ENCODE results near the gene RGR.
"Not testable (repeated sequence)": the region's sequence is repeated elsewhere in the genome, so short reads cannot be mapped to it uniquely, and the experiment has no call there.

The RGR gene

GRCh38 chr10:84261236-84261915, 16.5 kb downstream of the RGR start:
- no peak for DNase-seq

- no peak for DNase-seq
Observed at GRCh38 chr10:84262190-84262956, 17.5 kb downstream of the RGR start.

GRCh38 chr10:84263716-84264115, 18.9 kb downstream of the RGR start:
- DNase-seq, result no peak

- peak; percentile 47 for DNase-seq
Observed at GRCh38 chr10:84264611-84265141, 19.8 kb downstream of the RGR start.

GRCh38 chr10:84265418-84265817, 20.6 kb downstream of the RGR start:
- no peak for DNase-seq

GRCh38 chr10:84267503-84268126, 22.8 kb downstream of the RGR start:
- peak; percentile 59 for DNase-seq

- no peak for DNase-seq
Observed at GRCh38 chr10:84269162-84269561, 24.3 kb downstream of the RGR start.

- peak; percentile 81 for DNase-seq
Observed at GRCh38 chr10:84269773-84270172, 24.9 kb downstream of the RGR start.

GRCh38 chr10:84270708-84271107, 25.9 kb downstream of the RGR start:
- no peak for DNase-seq

- DNase-seq, result not testable (repeated sequence)
Observed at GRCh38 chr10:84279876-84280475, 35.1 kb downstream of the RGR start.

GRCh38 chr10:84286695-84287094, 41.8 kb downstream of the RGR start:
- no peak for DNase-seq

- no peak for DNase-seq
Observed at GRCh38 chr10:84288151-84288550, 43.3 kb downstream of the RGR start.

GRCh38 chr10:84289521-84290200, 44.8 kb downstream of the RGR start:
- DNase-seq, result no peak

- no peak for DNase-seq
Observed at GRCh38 chr10:84290235-84290634, 45.4 kb downstream of the RGR start.

- peak; percentile 39 for DNase-seq
Observed at GRCh38 chr10:84291384-84291783, 46.5 kb downstream of the RGR start.

GRCh38 chr10:84292502-84292901, 47.6 kb downstream of the RGR start:
- no peak for DNase-seq

GRCh38 chr10:84293171-84293570, 48.3 kb downstream of the RGR start:
- no peak for DNase-seq

- no peak for DNase-seq
Observed at GRCh38 chr10:84293574-84294016, 48.7 kb downstream of the RGR start.

- DNase-seq, result no peak
Observed at GRCh38 chr10:84294766-84295447, 50.1 kb downstream of the RGR start.

GRCh38 chr10:84296091-84296981, 51.5 kb downstream of the RGR start:
- DNase-seq, result peak; percentile 67

GRCh38 chr10:84298057-84298456, 53.2 kb downstream of the RGR start:
- no peak for DNase-seq
